Lower leg skin (tissue), 4 donors: Measurements from ENCODE around the gene PLSCR4. TPM values are rescaled to one million over a fixed set of nuclear protein-coding genes. Genes with fewer than 3 reads are reported as not detected.

Experiments used
- DNase-seq, 2 donors: peaks; one replicate each; pipeline ENCODE4 v3.0.0-alpha.2; 2019; ENCODE audit warnings: low spot score in 2 of 2
- H3K4me3 ChIP-seq: fragments of 200-600 bp; sonication (generic); 2 replicates; pipeline ENCODE4 v1.5.1; 2017; ENCODE audit warnings: mild to moderate bottlenecking, low read depth; ENCODE audit not compliant: poor library complexity, severe bottlenecking
- CTCF ChIP-seq, 3 donors: fragments of 450-650 bp; IDR thresholded peaks; one replicate each; pipeline ENCODE4 v1.5.1; 2016; ENCODE audit warnings: antibody characterized with exemption in 3 of 3, mild to moderate bottlenecking in 3 of 3, moderate library complexity in 2 of 3
- POLR2A ChIP-seq, 2 donors: fragments of 450-650 bp; IDR thresholded peaks; one replicate each; pipeline ENCODE4 v1.6.1; 2016 to 2017; ENCODE audit warnings: antibody characterized with exemption in 2 of 2, mild to moderate bottlenecking in 1 of 2, moderate library complexity in 1 of 2
- WGBS, 2 donors: methylation state at CpG; one replicate each; pipeline ENCODE4 v1.1.5; 2018; 5-methylcytosine and 5-hydroxymethylcytosine counted together
- intact Hi-C: fragments of 100-400 bp; cut with DNase I; formaldehyde crosslinking; loops from one replicate; pipeline ENCODE4 v1.15.0; 2023; ENCODE audit warnings: low total_unique reads
- total RNA-seq, 4 donors: library from RNA; depleted of rRNA; stranded (reverse); fragments of >200 nt; gene quantifications; one replicate each; pipeline ENCODE4 v1.1.0, GENCODE V29; 2016

The PLSCR4 gene
- total RNA-seq, 4 donors from 2014 or later = 12.3 to 47.2 (median 18.4) TPM

GRCh38 chr3:146145642-146146041 lies 105.3 kb downstream of the PLSCR4 start:
- WGBS, 2 donors = 95 to 100% methylated on average over 1 of the region's 1 CpG
- no peak overlapping the region for H3K4me3 ChIP-seq
- TF ChIP-seq POLR2A (IDR thresholded peaks at IDR 0.05) (no peak), CTCF (IDR thresholded peaks at IDR 0.05) (no peak)
- intact Hi-C loops = no loop called here
- no peak for DNase-seq

- no peak for DNase-seq
- 69 to 76% methylated on average over 3 of the region's 3 CpGs for WGBS, 2 donors
- intact Hi-C loops = no loop called here
- no peak for TF ChIP-seq CTCF (IDR thresholded peaks at IDR 0.05)
- no peak for TF ChIP-seq POLR2A (IDR thresholded peaks at IDR 0.05)
- H3K4me3 ChIP-seq = no peak overlapping the region
Measured at GRCh38 chr3:146142757-146143156, 108.1 kb downstream of the PLSCR4 start.

Other genes with a start within 250 kb of the PLSCR4 start
- 10 to 100 TPM in 2 of 4 donors, 1 to 10 TPM in 2; 4.4 to 11.6 (median 10.1) TPM for gene PLOD2, start 89.9 kb downstream of the PLSCR4 start, total RNA-seq
- not detected for gene PLSCR2, start 218.5 kb upstream of the PLSCR4 start, total RNA-seq